H1 (cell line): ENCODE measurements around the gene ANGPTL8. TPM values are rescaled to one million over a fixed set of nuclear protein-coding genes. Genes with fewer than 3 reads are reported as not detected.

ENCODE experiments used
- CTCF ChIA-PET: fragments of 300-600 bp; sonication (Branson Sonifier 250); formaldehyde crosslinking; loops from one replicate; lab custom pipeline; 2021; ENCODE audit not compliant: partially characterized antibody; lab: Charles Lee
- POLR2A ChIA-PET: fragments of 300-600 bp; sonication (Branson Sonifier 250); formaldehyde crosslinking; loops from one replicate; lab custom pipeline; 2021; ENCODE audit warnings: inconsistent platforms; ENCODE audit not compliant: partially characterized antibody; lab: Charles Lee
- DNase-seq, 2 experiments: peaks; one replicate each; pipeline versions ENCODE4 v3.0.0 to v3.0.0-alpha.2; 2010 to 2022; ENCODE audit warnings: low spot score in 2 of 2, low read depth in 1 of 2, mixed read lengths in 1 of 2
- FAIRE-seq: peaks from 2 replicates; lab custom pipeline; 2011; peaks lifted over from hg19 to GRCh38; lab: Jason Lieb, UNC
- H2AFZ ChIP-seq: 2 replicates; pipeline ENCODE4 v1.8.1; 2012; ENCODE audit warnings: low read length, inconsistent platforms
- H2AK5ac ChIP-seq: 2 replicates; pipeline ENCODE4 v1.6.1; 2013; ENCODE audit warnings: low read depth, low read length
- H2BK120ac ChIP-seq: replicated peaks from 2 replicates; pipeline ENCODE3; 2013; ENCODE audit warnings: low read depth, low read length, inconsistent platforms
- H2BK12ac ChIP-seq: 2 replicates; pipeline ENCODE4 v1.6.1; 2013; ENCODE audit warnings: low read depth, low read length
- H2BK15ac ChIP-seq: 2 replicates; pipeline ENCODE4 v1.6.1; 2013; ENCODE audit warnings: low read length
- H2BK20ac ChIP-seq: 2 replicates; pipeline ENCODE4 v1.6.1; 2013; ENCODE audit warnings: low read length
- H2BK5ac ChIP-seq: 2 replicates; pipeline ENCODE4 v1.6.1; 2013; ENCODE audit warnings: low read depth, low read length
- H3K14ac ChIP-seq: 2 replicates; pipeline ENCODE4 v1.6.1; 2013; ENCODE audit warnings: inconsistent platforms; ENCODE audit not compliant: insufficient read length
- H3K18ac ChIP-seq: 2 replicates; pipeline ENCODE4 v1.6.1; 2013; ENCODE audit warnings: low read length; ENCODE audit errors: extremely low read depth
- H3K23ac ChIP-seq: 2 replicates; pipeline ENCODE4 v1.6.1; 2013; ENCODE audit warnings: inconsistent platforms; ENCODE audit not compliant: insufficient read length
- H3K23me2 ChIP-seq: 2 replicates; pipeline ENCODE4 v1.6.1; 2013; ENCODE audit warnings: low read depth, low read length
- H3K27ac ChIP-seq: 2 replicates; pipeline ENCODE4 v1.6.1; 2011; ENCODE audit warnings: low read depth, low read length, inconsistent platforms
- H3K27me3 ChIP-seq, 4 experiments: replicated peaks in 1 of 4; 1 replicate in 1 of 4; 2 replicates in 3 of 4; pipeline versions ENCODE4 v1.6.1 to v1.8.1; 2011 to 2013; ENCODE audit warnings: low read length in 3 of 4, mild to moderate bottlenecking in 3 of 4, inconsistent platforms in 2 of 4, mixed read lengths in 2 of 4, moderate library complexity in 1 of 4; ENCODE audit not compliant: control insufficient read depth in 3 of 4, insufficient read depth in 3 of 4; ENCODE audit errors: extremely low read depth in 1 of 4
- H3K36me3 ChIP-seq, 4 experiments: 2 replicates each; pipeline versions ENCODE4 v1.6.1 to v1.8.1; 2011 to 2013; ENCODE audit warnings: mild to moderate bottlenecking in 4 of 4, low read length in 3 of 4, moderate library complexity in 2 of 4, control low read depth in 1 of 4, inconsistent platforms in 1 of 4; ENCODE audit not compliant: insufficient read depth in 4 of 4, control insufficient read depth in 2 of 4
- H3K4ac ChIP-seq: replicated peaks from 2 replicates; pipeline ENCODE3; 2013; ENCODE audit warnings: low read length, low read depth, mixed read lengths, inconsistent platforms; ENCODE audit not compliant: insufficient read length
- H3K4me1 ChIP-seq, 4 experiments: replicated peaks in 1 of 4; 1 replicate in 1 of 4; 2 replicates in 3 of 4; pipeline versions ENCODE4 v1.6.1 to v1.8.1; 2011 to 2013; ENCODE audit warnings: low read length in 3 of 4, inconsistent platforms in 2 of 4, mixed read lengths in 1 of 4; ENCODE audit not compliant: insufficient read depth in 4 of 4, control insufficient read depth in 3 of 4
- H3K4me2 ChIP-seq, 2 experiments: 2 replicates each; pipeline versions ENCODE4 v1.6.1 to v1.8.1; 2011 to 2013; ENCODE audit warnings: low read depth in 2 of 2, low read length in 2 of 2, control low read depth in 1 of 2, inconsistent platforms in 1 of 2, mild to moderate bottlenecking in 1 of 2; ENCODE audit not compliant: insufficient read depth in 1 of 2
- H3K4me3 ChIP-seq, 4 experiments: fragments of 200-600, 300-600 bp in 1 of 4; sonication (generic), shearing (Covaris generic), sonication (Bioruptor Twin) in 1 of 4; 2 replicates each; pipeline versions ENCODE4 v1.5.1 to v1.8.1; 2011 to 2016; ENCODE audit warnings: low read length in 4 of 4, low read depth in 3 of 4, control low read depth in 2 of 4, inconsistent platforms in 2 of 4, mild to moderate bottlenecking in 2 of 4, mixed read lengths in 1 of 4, moderate library complexity in 1 of 4; ENCODE audit not compliant: insufficient read depth in 2 of 4; ENCODE audit errors: extremely low read depth in 1 of 4
- H3K56ac ChIP-seq: replicated peaks from 2 replicates; pipeline ENCODE3; 2013; ENCODE audit warnings: low read depth, mild to moderate bottlenecking, mixed read lengths, low read length, inconsistent platforms; ENCODE audit not compliant: insufficient read length
- H3K79me1 ChIP-seq: 2 replicates; pipeline ENCODE4 v1.6.1; 2013; ENCODE audit warnings: low read depth, low read length, control low read depth
- H3K79me2 ChIP-seq, 2 experiments: 2 replicates each; pipeline versions ENCODE4 v1.6.1 to v1.8.1; 2012 to 2013; ENCODE audit warnings: low read length in 2 of 2, mild to moderate bottlenecking in 2 of 2, inconsistent platforms in 1 of 2; ENCODE audit not compliant: insufficient read depth in 2 of 2, control insufficient read depth in 1 of 2
- H3K9ac ChIP-seq, 4 experiments: replicated peaks in 1 of 4; 1 replicate in 1 of 4; 2 replicates in 3 of 4; pipeline versions ENCODE4 v1.6.1 to v1.8.1; 2011 to 2013; ENCODE audit warnings: low read depth in 3 of 4, low read length in 3 of 4, control low read depth in 2 of 4, mild to moderate bottlenecking in 2 of 4, moderate library complexity in 2 of 4, inconsistent platforms in 1 of 4; ENCODE audit errors: extremely low read depth in 1 of 4
- H3K9me3 ChIP-seq, 2 experiments: 2 replicates each; pipeline versions ENCODE4 v1.6.1 to v1.8.1; 2012 to 2013; ENCODE audit warnings: mild to moderate bottlenecking in 2 of 2, moderate library complexity in 2 of 2, control low read depth in 1 of 2, inconsistent platforms in 1 of 2, low read depth in 1 of 2, low read length in 1 of 2, mixed read lengths in 1 of 2; ENCODE audit not compliant: insufficient read depth in 2 of 2
- H4K20me1 ChIP-seq, 2 experiments: replicated peaks in 1 of 2; 2 replicates each; pipeline versions ENCODE3 to v1.8.1; 2011 to 2013; ENCODE audit warnings: inconsistent platforms in 2 of 2, low read length in 2 of 2, mild to moderate bottlenecking in 1 of 2; ENCODE audit not compliant: insufficient read depth in 2 of 2, control insufficient read depth in 1 of 2
- H4K5ac ChIP-seq: 2 replicates; pipeline ENCODE4 v1.6.1; 2013; ENCODE audit warnings: low read length, low read depth, mixed read lengths, inconsistent platforms; ENCODE audit not compliant: insufficient read length
- H4K8ac ChIP-seq: 2 replicates; pipeline ENCODE4 v1.8.0; 2013; ENCODE audit warnings: mild to moderate bottlenecking, moderate library complexity, low read length, inconsistent platforms; ENCODE audit not compliant: insufficient read depth; ENCODE audit errors: extremely low read depth
- H4K91ac ChIP-seq: replicated peaks from 2 replicates; pipeline ENCODE3; 2013; ENCODE audit warnings: low read length, mixed read lengths, inconsistent platforms; ENCODE audit not compliant: insufficient read length
- KDM1A ChIP-seq: fragments of 200-600, 300-600 bp; sonication (generic); IDR thresholded peaks from 2 replicates; pipeline ENCODE4 v1.7.1; 2016; ENCODE audit warnings: mild to moderate bottlenecking, low read length, borderline replicate concordance
- POLR2A ChIP-seq, 2 experiments: IDR thresholded peaks; 1 replicate in 1 of 2; 2 replicates in 1 of 2; pipeline ENCODE4 v1.6.1; 2011; ENCODE audit warnings: low read depth in 2 of 2, low read length in 2 of 2, mild to moderate bottlenecking in 2 of 2; ENCODE audit errors: control extremely low read depth in 1 of 2
- RBBP5 ChIP-seq: IDR thresholded peaks from 2 replicates; pipeline ENCODE4 v1.7.1; 2012; ENCODE audit warnings: low read depth, mild to moderate bottlenecking, inconsistent platforms, low read length, moderate library complexity, borderline replicate concordance
- SIX5 ChIP-seq: IDR thresholded peaks from 2 replicates; pipeline ENCODE4 v1.6.1; 2011; ENCODE audit warnings: mild to moderate bottlenecking, low read depth, low read length
- WGBS, 2 experiments: shearing (Covaris generic) in 1 of 2; methylation state at CpG; one replicate each; pipeline versions ENCODE4 v1.1.6 to v1.1.7; 2013 to 2015; ENCODE audit warnings: low lambda C conversion rate in 2 of 2, mixed read lengths in 2 of 2, inconsistent platforms in 1 of 2, low coverage in 1 of 2, missing lambda C conversion rate in 1 of 2; ENCODE audit not compliant: insufficient replicate concordance in 2 of 2, insufficient coverage in 1 of 2, insufficient read length in 1 of 2; ENCODE audit errors: extremely low coverage in 1 of 2, missing lambda C conversion rate in 1 of 2; 5-methylcytosine and 5-hydroxymethylcytosine counted together
- polyA plus RNA-seq, 7 experiments: library from polyadenylated mRNA; depleted of rRNA in 3 of 7; stranded (reverse) in 5 of 7; unstranded in 2 of 7; fragments of >200 nt in 5 of 7; fragments of 200-250 nt in 2 of 7; gene quantifications; 1 replicate in 5 of 7; 2 replicates in 1 of 7; 4 replicates in 1 of 7; pipeline versions ENCODE4 v1.2.1 to v1.2.3, GENCODE V29; 2011 to 2013; ENCODE audit warnings: missing spikeins in 2 of 7, mixed read lengths in 2 of 7
- total RNA-seq: library from RNA; stranded (reverse); fragmentation: NEBNext Ultra II Directional; extraction: Animal tissue kit (Norgen Biotek cat#: 25700); gene quantifications from 2 replicates; pipeline ENCODE4 v1.2.1, GENCODE V29; 2021
- TF ChIP-seq, protein P1 (sequence below): IDR thresholded peaks from 2 replicates; pipeline ENCODE4 v1.6.1; 2012; ENCODE audit warnings: low read length, inconsistent platforms
- TF ChIP-seq, protein P2 (sequence below): IDR thresholded peaks from 2 replicates; pipeline ENCODE4 v1.6.1; 2011; ENCODE audit warnings: low read depth, mild to moderate bottlenecking, low read length; ENCODE audit not compliant: insufficient read depth

ANGPTL8 gene
- total and polyA plus RNA-seq, 2 of the 8 experiments (the other 6 are each of a cell fraction or from before 2014, with no cell fraction given): not detected

DNA sequence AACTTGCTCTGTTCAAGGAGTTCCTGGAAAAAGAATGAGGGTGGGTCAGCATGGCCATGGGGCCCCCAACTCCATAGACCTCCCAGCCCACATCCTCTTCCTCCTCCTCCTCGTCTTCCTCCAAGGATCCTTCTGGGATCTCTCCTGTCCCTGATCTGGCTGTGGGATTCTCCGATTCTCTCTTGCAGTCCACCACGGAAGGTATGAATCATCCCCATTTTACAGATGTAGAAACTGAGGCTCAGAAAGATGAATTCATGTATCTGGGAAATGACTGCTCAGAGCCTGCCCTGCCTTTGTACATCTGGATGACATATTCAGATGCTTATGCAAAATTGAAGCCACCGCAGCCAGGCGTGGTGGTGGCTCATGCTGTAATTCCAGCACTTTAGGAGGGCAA lies 39.9 kb upstream of the ANGPTL8 start:
- Histone ChIP-seq H2AK5ac (no peak overlapping the region), H4K5ac (no peak overlapping the region), H3K23ac (no peak overlapping the region), H3K27me3 (no peaks in the 10 kb centered on the region), H2BK20ac (no peak overlapping the region), H4K8ac (no peak overlapping the region), H3K79me2 (no peaks in the 10 kb centered on the region), H3K23me2 (peaks cover 6% of the 10 kb centered on the region; the same call in 1 of the 2 replicates), H3K4me1 (peaks cover 0 to 3% (median 2%) of the 10 kb centered on the region in 4 experiments; a peak in 4 of 7 replicates), H3K79me1 (no peaks in the 10 kb centered on the region; the same call in 1 of the 2 replicates), H3K4ac (no peak overlapping the region), H4K91ac (no peak overlapping the region), H3K56ac (no peak overlapping the region), H3K14ac (no peak overlapping the region), H3K4me2 (no peak overlapping the region), H2AFZ (no peak overlapping the region), H3K36me3 (peaks cover 0 to 6% (median 1%) of the 10 kb centered on the region in 4 experiments; a peak in 2 of 8 replicates), H3K9me3 (no peaks in the 10 kb centered on the region), H3K9ac (no peak overlapping the region), H3K4me3 (no peak overlapping the region), H2BK5ac (no peak overlapping the region), H2BK15ac (no peak overlapping the region), H4K20me1 (peaks cover 0 to 1% of the 10 kb centered on the region in 2 experiments), H2BK120ac (no peak overlapping the region), H3K18ac (no peak overlapping the region), H2BK12ac (no peak overlapping the region), H3K27ac (no peak overlapping the region)
- 90% methylated on average over 5 of the region's 5 CpGs; no CpG with 5 or more reads in 1 of the 2 experiments for WGBS, 2 experiments
- FAIRE-seq (no peak), DNase-seq (no peak)
- TF ChIP-seq SIX5: no peak
- TF ChIP-seq, protein P1, sequence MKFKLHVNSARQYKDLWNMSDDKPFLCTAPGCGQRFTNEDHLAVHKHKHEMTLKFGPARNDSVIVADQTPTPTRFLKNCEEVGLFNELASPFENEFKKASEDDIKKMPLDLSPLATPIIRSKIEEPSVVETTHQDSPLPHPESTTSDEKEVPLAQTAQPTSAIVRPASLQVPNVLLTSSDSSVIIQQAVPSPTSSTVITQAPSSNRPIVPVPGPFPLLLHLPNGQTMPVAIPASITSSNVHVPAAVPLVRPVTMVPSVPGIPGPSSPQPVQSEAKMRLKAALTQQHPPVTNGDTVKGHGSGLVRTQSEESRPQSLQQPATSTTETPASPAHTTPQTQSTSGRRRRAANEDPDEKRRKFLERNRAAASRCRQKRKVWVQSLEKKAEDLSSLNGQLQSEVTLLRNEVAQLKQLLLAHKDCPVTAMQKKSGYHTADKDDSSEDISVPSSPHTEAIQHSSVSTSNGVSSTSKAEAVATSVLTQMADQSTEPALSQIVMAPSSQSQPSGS: no peak
- TF ChIP-seq POLR2A (IDR thresholded peaks at IDR 0.05; ENCODE audit: control extremely low read depth in 1 of 2, low read depth in 2 of 2, low read length in 2 of 2): no peak
- no peak for TF ChIP-seq RBBP5
- 0 out of 2 replicates have a peak, but pooled peaks have one; percentile 46 for TF ChIP-seq KDM1A
- TF ChIP-seq, protein P2, sequence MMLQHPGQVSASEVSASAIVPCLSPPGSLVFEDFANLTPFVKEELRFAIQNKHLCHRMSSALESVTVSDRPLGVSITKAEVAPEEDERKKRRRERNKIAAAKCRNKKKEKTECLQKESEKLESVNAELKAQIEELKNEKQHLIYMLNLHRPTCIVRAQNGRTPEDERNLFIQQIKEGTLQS: no peak
- ChIA-PET CTCF (interaction anchor here (1.0 to 1.7 kb wide), 4 partner anchors 9 to 90 kb away, joined by 3 to 6 read pairs (median 4); no protein-coding TSS in a partner anchor), POLR2A (interaction anchor here (0.9 to 2.0 kb wide), 3 partner anchors 8 to 22 kb away, joined by 3 to 4 read pairs (median 3); no protein-coding TSS in a partner anchor)
